PC-3 (cell line): Measurements from ENCODE around the gene VPS37C. TPM values are rescaled to one million over a fixed set of nuclear protein-coding genes. Genes with fewer than 3 reads are reported as not detected.

Experiments
- ATAC-seq: fragments of 200-7000 bp; cut with Tn5 transposase; 2 replicates; pipeline ENCODE4 v1.9.1; 2020; ENCODE audit warnings: mild to moderate bottlenecking, moderate library complexity
- BruUV-seq: library from RNA; stranded (reverse); fragments of 400-500 nt; replicated peaks from 2 replicates; lab custom pipeline; 2021; lab: Mats Ljungman, UMichigan
- CTCF ChIA-PET: fragments of 300-600 bp; sonication (Branson Sonifier 250); formaldehyde crosslinking; loops from one replicate; lab custom pipeline; 2022; ENCODE audit warnings: antibody characterized with exemption; lab: Charles Lee
- POLR2A ChIA-PET: fragments of 300-600 bp; sonication (Branson Sonifier 250); formaldehyde crosslinking; loops from one replicate; lab custom pipeline; 2022; ENCODE audit warnings: antibody characterized with exemption; ENCODE audit not compliant: unreplicated experiment; lab: Charles Lee
- DNase-seq: peaks from one replicate; pipeline ENCODE4 v3.0.0-alpha.2; 2015
- H2AFZ ChIP-seq: fragments of 300-600 bp; sonication (generic); 2 replicates; pipeline ENCODE4 v1.6.0; 2016; ENCODE audit warnings: antibody characterized with exemption, low read length
- H3F3A ChIP-seq: fragments of 300-600 bp; sonication (generic); one replicate; pipeline ENCODE4 v1.6.0; 2017; ENCODE audit warnings: antibody characterized with exemption, low read length, control low read depth, mild to moderate bottlenecking; ENCODE audit not compliant: unreplicated experiment
- H3K27ac ChIP-seq: fragments of 300-600 bp; sonication (generic); 2 replicates; pipeline ENCODE4 v1.5.1; 2016; ENCODE audit warnings: mild to moderate bottlenecking, low read length
- H3K27me3 ChIP-seq: fragments of 300-600 bp; sonication (generic); 2 replicates; pipeline ENCODE4 v1.6.1; 2016; ENCODE audit warnings: low read length, mixed read lengths
- H3K36me3 ChIP-seq: fragments of 300-600 bp; sonication (generic); 2 replicates; pipeline ENCODE4 v1.6.1; 2016; ENCODE audit warnings: low read depth, mixed run types, low read length, mixed read lengths
- H3K4me1 ChIP-seq: fragments of 300-600 bp; sonication (generic); 2 replicates; pipeline ENCODE4 v1.5.1; 2016; ENCODE audit warnings: low read length; ENCODE audit not compliant: insufficient read depth
- H3K4me2 ChIP-seq: fragments of 300-600 bp; sonication (generic); 2 replicates; pipeline ENCODE4 v1.6.0; 2016; ENCODE audit warnings: low read length
- H3K4me3 ChIP-seq: fragments of 300-600 bp; sonication (generic); 2 replicates; pipeline ENCODE4 v1.5.1; 2016; ENCODE audit warnings: mild to moderate bottlenecking, low read length, mixed read lengths
- H3K79me2 ChIP-seq: fragments of 300-600 bp; sonication (generic); 2 replicates; pipeline ENCODE4 v1.6.1; 2017; ENCODE audit warnings: low read length, mixed read lengths
- H3K9ac ChIP-seq: fragments of 300-600 bp; sonication (generic); 2 replicates; pipeline ENCODE4 v1.6.0; 2016; ENCODE audit warnings: mild to moderate bottlenecking, low read length
- H3K9me2 ChIP-seq: fragments of 300-600 bp; sonication (generic); replicated peaks from 2 replicates; pipeline ENCODE4 v1.6.1; 2016; ENCODE audit warnings: mixed run types, low read length, mixed read lengths
- H3K9me3 ChIP-seq: fragments of 300-600 bp; sonication (generic); 2 replicates; pipeline ENCODE4 v1.6.1; 2016; ENCODE audit warnings: low read length, mixed read lengths
- H4K20me1 ChIP-seq: fragments of 300-600 bp; sonication (generic); 2 replicates; pipeline ENCODE4 v1.6.1; 2016; ENCODE audit warnings: low read length, mixed read lengths
- CTCF ChIP-seq: fragments of 300-600 bp; sonication (generic); conservative IDR thresholded peaks from 2 replicates; pipeline ENCODE4 v1.5.1; 2017; ENCODE audit warnings: antibody characterized with exemption, low read depth, mild to moderate bottlenecking, low read length
- EZH2 ChIP-seq: fragments of 300-600 bp; sonication (generic); IDR thresholded peaks from one replicate; pipeline ENCODE4 v1.6.1; 2017; ENCODE audit warnings: antibody characterized with exemption, mild to moderate bottlenecking, low read length; ENCODE audit not compliant: unreplicated experiment
- EZH2phosphoT487 ChIP-seq: fragments of 300-600 bp; sonication (generic); IDR thresholded peaks from 2 replicates; pipeline ENCODE4 v1.6.1; 2018; ENCODE audit warnings: mild to moderate bottlenecking, antibody characterized with exemption, low read length, borderline replicate concordance
- intact Hi-C: fragments of 100-400 bp; cut with micrococcal nuclease; formaldehyde crosslinking; loops from 2 replicates; pipeline ENCODE4 v1.9.0; 2023
- total RNA-seq: library from RNA; depleted of rRNA; stranded (reverse); fragments of >200 nt; gene quantifications from 2 replicates; pipeline ENCODE4 v1.2.3, GENCODE V29; 2014

VPS37C gene
- total RNA-seq, 1 experiment from 2014 or later: 28.9 TPM

- H3K9me3 ChIP-seq: no peaks in the 10 kb centered on the region
- H4K20me1 ChIP-seq: no peaks in the 10 kb centered on the region
- BruUV-seq: no TSS peak
- H3K27me3 ChIP-seq: 0 out of 2 replicates have a peak, but pooled peaks cover 3% of the 10 kb centered on the region
- no peak overlapping the region for H3K4me3 ChIP-seq
- no peak overlapping the region for H3K9ac ChIP-seq
- ATAC-seq: no peak
- H3K4me2 ChIP-seq: no peak overlapping the region
- no peak for DNase-seq
- no peak overlapping the region for H2AFZ ChIP-seq
- H3K9me2 ChIP-seq: no peaks in the 10 kb centered on the region
- no peaks in the 10 kb centered on the region for H3K79me2 ChIP-seq
- H3K36me3 ChIP-seq: no peaks in the 10 kb centered on the region
- ChIA-PET CTCF (interaction anchor here (0.6 kb wide), 1 partner anchor 74 kb away, joined by 3 read pairs; no protein-coding TSS in a partner anchor), POLR2A (no interaction called here)
- intact Hi-C loops: no loop called here
- H3K4me1 ChIP-seq: no peaks in the 10 kb centered on the region
- no peaks in the 10 kb centered on the region for H3F3A ChIP-seq
- no peak overlapping the region for H3K27ac ChIP-seq
- TF ChIP-seq EZH2phosphoT487: no peak
Measured at GRCh38 chr11:61089806-61090491, 71.3 kb downstream of the VPS37C start.

GRCh38 chr11:61087426-61088119, 73.7 kb downstream of the VPS37C start:
- Histone ChIP-seq H3K79me2 (no peaks in the 10 kb centered on the region), H3K36me3 (no peaks in the 10 kb centered on the region), H3K9me2 (no peaks in the 10 kb centered on the region), H2AFZ (no peak overlapping the region), H3K4me2 (no peak overlapping the region), H3K4me1 (no peaks in the 10 kb centered on the region), H3K9me3 (no peaks in the 10 kb centered on the region), H3K27me3 (0 out of 2 replicates have a peak, but pooled peaks cover 10% of the 10 kb centered on the region), H3K4me3 (no peak overlapping the region), H3K9ac (no peak overlapping the region), H4K20me1 (no peaks in the 10 kb centered on the region), H3K27ac (no peak overlapping the region), H3F3A (no peaks in the 10 kb centered on the region)
- intact Hi-C loops: no loop called here
- TF ChIP-seq EZH2: no peak
- no peak for TF ChIP-seq CTCF
- TF ChIP-seq EZH2phosphoT487: no peak
- DNase-seq: no peak
- no peak for ATAC-seq
- no TSS peak for BruUV-seq
- POLR2A ChIA-PET: no interaction called here
- CTCF ChIA-PET: no interaction called here

GRCh38 chr11:61083601-61084147, 77.6 kb downstream of the VPS37C start:
- no peaks in the 10 kb centered on the region for H3F3A ChIP-seq
- ATAC-seq (no peak), DNase-seq (no peak)
- POLR2A ChIA-PET: no interaction called here
- no peak overlapping the region for H2AFZ ChIP-seq
- H3K9me3 ChIP-seq: no peaks in the 10 kb centered on the region
- CTCF ChIA-PET: no interaction called here
- H3K79me2 ChIP-seq: no peaks in the 10 kb centered on the region
- intact Hi-C loops: no loop called here
- H3K4me2 ChIP-seq: no peak overlapping the region
- H3K9me2 ChIP-seq: no peaks in the 10 kb centered on the region
- H3K36me3 ChIP-seq: no peaks in the 10 kb centered on the region
- no peak overlapping the region for H3K4me3 ChIP-seq
- H3K4me1 ChIP-seq: no peaks in the 10 kb centered on the region
- H3K9ac ChIP-seq: no peak overlapping the region
- TF ChIP-seq EZH2phosphoT487: no peak
- no peak for TF ChIP-seq CTCF
- no peak for TF ChIP-seq EZH2
- H3K27me3 ChIP-seq: 0 out of 2 replicates have a peak, but pooled peaks cover 8% of the 10 kb centered on the region
- H4K20me1 ChIP-seq: no peaks in the 10 kb centered on the region
- BruUV-seq: no TSS peak
- H3K27ac ChIP-seq: no peak overlapping the region
